ENCODE results near the gene PHACTR1. TPM values are rescaled to one million over a fixed set of nuclear protein-coding genes. Genes with fewer than 3 reads are reported as not detected.

PHACTR1 gene
- total RNA-seq, 1 experiment from 2014 or later: 0.05 TPM

GRCh38 chr6:13175759-13176158 is 459.2 kb downstream of the PHACTR1 start:
- in situ Hi-C loops (cut with HindIII; ENCODE audit: low pct_unique_long_range_greater_than_20kb, low sequenced_read_pairs): no loop called here

DNA sequence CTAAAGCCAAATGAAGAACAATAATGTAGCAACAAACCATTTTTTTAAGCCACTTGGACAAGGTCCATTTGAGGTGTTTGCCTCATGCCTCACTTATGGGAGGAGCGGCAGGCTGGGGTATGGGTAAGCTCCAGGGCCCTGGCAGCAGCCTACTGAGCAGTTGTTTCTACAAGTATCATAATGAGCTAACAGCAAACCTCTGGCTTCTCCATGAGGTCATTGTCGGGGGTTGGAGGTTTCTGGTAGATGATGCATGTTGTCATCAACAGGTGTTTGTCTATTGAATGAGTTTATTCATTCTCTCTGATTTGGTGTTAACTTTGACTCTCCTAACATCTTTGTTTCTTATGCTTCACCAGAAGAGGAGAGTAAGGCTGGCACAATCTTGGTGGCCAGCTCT is 461.1 kb downstream of the PHACTR1 start:
- ChIA-PET CTCF (no interaction called here), POLR2A (no interaction called here)
- Histone ChIP-seq H3K36me3 (ENCODE audit: control insufficient read depth, insufficient read depth, low read length) (no peaks in the 10 kb centered on the region), H3K4me3 (ENCODE audit: low read depth in 2 of 2, low read length in 2 of 2) (no peak overlapping the region), H3K4me1 (ENCODE audit: control insufficient read depth, insufficient read depth, low read length) (no peaks in the 10 kb centered on the region), H3K27ac (ENCODE audit: low read length) (no peak overlapping the region), H3K9me3 (ENCODE audit: control insufficient read depth, insufficient read depth, low read depth, low read length) (no peaks in the 10 kb centered on the region), H3K27me3 (ENCODE audit: control insufficient read depth, insufficient read depth, low read length) (peaks cover 12% of the 10 kb centered on the region)
- no TSS peak for BruUV-seq (replicated peaks)
- ATAC-seq: no peak
- TF ChIP-seq, protein P1, sequence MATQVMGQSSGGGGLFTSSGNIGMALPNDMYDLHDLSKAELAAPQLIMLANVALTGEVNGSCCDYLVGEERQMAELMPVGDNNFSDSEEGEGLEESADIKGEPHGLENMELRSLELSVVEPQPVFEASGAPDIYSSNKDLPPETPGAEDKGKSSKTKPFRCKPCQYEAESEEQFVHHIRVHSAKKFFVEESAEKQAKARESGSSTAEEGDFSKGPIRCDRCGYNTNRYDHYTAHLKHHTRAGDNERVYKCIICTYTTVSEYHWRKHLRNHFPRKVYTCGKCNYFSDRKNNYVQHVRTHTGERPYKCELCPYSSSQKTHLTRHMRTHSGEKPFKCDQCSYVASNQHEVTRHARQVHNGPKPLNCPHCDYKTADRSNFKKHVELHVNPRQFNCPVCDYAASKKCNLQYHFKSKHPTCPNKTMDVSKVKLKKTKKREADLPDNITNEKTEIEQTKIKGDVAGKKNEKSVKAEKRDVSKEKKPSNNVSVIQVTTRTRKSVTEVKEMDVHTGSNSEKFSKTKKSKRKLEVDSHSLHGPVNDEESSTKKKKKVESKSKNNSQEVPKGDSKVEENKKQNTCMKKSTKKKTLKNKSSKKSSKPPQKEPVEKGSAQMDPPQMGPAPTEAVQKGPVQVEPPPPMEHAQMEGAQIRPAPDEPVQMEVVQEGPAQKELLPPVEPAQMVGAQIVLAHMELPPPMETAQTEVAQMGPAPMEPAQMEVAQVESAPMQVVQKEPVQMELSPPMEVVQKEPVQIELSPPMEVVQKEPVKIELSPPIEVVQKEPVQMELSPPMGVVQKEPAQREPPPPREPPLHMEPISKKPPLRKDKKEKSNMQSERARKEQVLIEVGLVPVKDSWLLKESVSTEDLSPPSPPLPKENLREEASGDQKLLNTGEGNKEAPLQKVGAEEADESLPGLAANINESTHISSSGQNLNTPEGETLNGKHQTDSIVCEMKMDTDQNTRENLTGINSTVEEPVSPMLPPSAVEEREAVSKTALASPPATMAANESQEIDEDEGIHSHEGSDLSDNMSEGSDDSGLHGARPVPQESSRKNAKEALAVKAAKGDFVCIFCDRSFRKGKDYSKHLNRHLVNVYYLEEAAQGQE (IDR thresholded peaks at IDR 0.05; ENCODE audit: insufficient read depth in 1 of 2, low read depth in 2 of 2, low read length in 1 of 2): no peak
- TF ChIP-seq CTCF (IDR thresholded peaks at IDR 0.05) (no peak), POLR2AphosphoS5 (IDR thresholded peaks at IDR 0.05; ENCODE audit: low read depth, low read length) (no peak), TCF7L2 (IDR thresholded peaks at IDR 0.05; ENCODE audit: low read depth, low read length) (no peak), SIN3A (IDR thresholded peaks at IDR 0.05; ENCODE audit: borderline replicate concordance, insufficient read depth, low read depth, low read length) (no peak)
- intact Hi-C loops (cut with micrococcal nuclease; ENCODE audit: unreplicated experiment): no loop called here
- in situ Hi-C loops (cut with HindIII; ENCODE audit: low pct_unique_long_range_greater_than_20kb, low sequenced_read_pairs): no loop called here
- DNase-seq (ENCODE audit: low read depth, low spot score): no peak

More at GRCh38 chr6:13175759-13176158, 459.2 kb downstream of the PHACTR1 start:
- ATAC-seq: no peak
- peaks cover 12% of the 10 kb centered on the region for H3K27me3 ChIP-seq (ENCODE audit: control insufficient read depth, insufficient read depth, low read length)
- no peak overlapping the region for H3K27ac ChIP-seq (ENCODE audit: low read length)
- H3K4me3 ChIP-seq (ENCODE audit: low read depth in 2 of 2, low read length in 2 of 2): no peak overlapping the region
- H3K9me3 ChIP-seq (ENCODE audit: control insufficient read depth, insufficient read depth, low read depth, low read length): no peaks in the 10 kb centered on the region
- H3K4me1 ChIP-seq (ENCODE audit: control insufficient read depth, insufficient read depth, low read length): no peaks in the 10 kb centered on the region
- no peaks in the 10 kb centered on the region for H3K36me3 ChIP-seq (ENCODE audit: control insufficient read depth, insufficient read depth, low read length)
- no TSS peak for BruUV-seq (replicated peaks)
- CTCF ChIA-PET: no interaction called here
- POLR2A ChIA-PET: no interaction called here
- TF ChIP-seq SIN3A (IDR thresholded peaks at IDR 0.05; ENCODE audit: borderline replicate concordance, insufficient read depth, low read depth, low read length): no peak
- no peak for TF ChIP-seq CTCF (IDR thresholded peaks at IDR 0.05)
- TF ChIP-seq TCF7L2 (IDR thresholded peaks at IDR 0.05; ENCODE audit: low read depth, low read length): no peak
- TF ChIP-seq POLR2AphosphoS5 (IDR thresholded peaks at IDR 0.05; ENCODE audit: low read depth, low read length): no peak
- TF ChIP-seq, protein P1 (IDR thresholded peaks at IDR 0.05; ENCODE audit: insufficient read depth in 1 of 2, low read depth in 2 of 2, low read length in 1 of 2): no peak
- intact Hi-C loops (cut with micrococcal nuclease; ENCODE audit: unreplicated experiment): no loop called here
- DNase-seq (ENCODE audit: low read depth, low spot score): no peak
